ENCODE data around the gene APBA2. TPM values are rescaled to one million over a fixed set of nuclear protein-coding genes. Genes with fewer than 3 reads are reported as not detected.

The APBA2 gene
- total RNA-seq, 2 experiments from 2014 or later: not detected

GRCh38 chr15:28881170-28881569, 4.6 kb upstream of the APBA2 start:
- Histone ChIP-seq H3K36me3 (ENCODE audit: insufficient read depth, low read length) (no peaks in the 10 kb centered on the region), H3K4me3 (ENCODE audit: low read depth, low read length, poor library complexity, severe bottlenecking) (no peak overlapping the region), H3K4me2 (ENCODE audit: low read length) (no peak overlapping the region), H4K20me1 (ENCODE audit: insufficient read depth, low read length) (no peaks in the 10 kb centered on the region), H3K27ac (ENCODE audit: low read depth, low read length, poor library complexity, severe bottlenecking) (no peak overlapping the region), H3K4me1 (ENCODE audit: insufficient read depth, low read length, poor library complexity, severe bottlenecking) (no peaks in the 10 kb centered on the region), H3K79me2 (ENCODE audit: insufficient read depth, low read depth, low read length) (no peaks in the 10 kb centered on the region), H2AFZ (ENCODE audit: low read length) (no peak overlapping the region), H3K9me2 (ENCODE audit: insufficient read depth, low read length) (no peaks in the 10 kb centered on the region), H3K9me3 (ENCODE audit: low read length) (no peaks in the 10 kb centered on the region)
- intact Hi-C loops (cut with micrococcal nuclease; ENCODE audit: unreplicated experiment): no loop called here
- BruUV-seq (replicated peaks): no TSS peak
- TF ChIP-seq, protein P1, sequence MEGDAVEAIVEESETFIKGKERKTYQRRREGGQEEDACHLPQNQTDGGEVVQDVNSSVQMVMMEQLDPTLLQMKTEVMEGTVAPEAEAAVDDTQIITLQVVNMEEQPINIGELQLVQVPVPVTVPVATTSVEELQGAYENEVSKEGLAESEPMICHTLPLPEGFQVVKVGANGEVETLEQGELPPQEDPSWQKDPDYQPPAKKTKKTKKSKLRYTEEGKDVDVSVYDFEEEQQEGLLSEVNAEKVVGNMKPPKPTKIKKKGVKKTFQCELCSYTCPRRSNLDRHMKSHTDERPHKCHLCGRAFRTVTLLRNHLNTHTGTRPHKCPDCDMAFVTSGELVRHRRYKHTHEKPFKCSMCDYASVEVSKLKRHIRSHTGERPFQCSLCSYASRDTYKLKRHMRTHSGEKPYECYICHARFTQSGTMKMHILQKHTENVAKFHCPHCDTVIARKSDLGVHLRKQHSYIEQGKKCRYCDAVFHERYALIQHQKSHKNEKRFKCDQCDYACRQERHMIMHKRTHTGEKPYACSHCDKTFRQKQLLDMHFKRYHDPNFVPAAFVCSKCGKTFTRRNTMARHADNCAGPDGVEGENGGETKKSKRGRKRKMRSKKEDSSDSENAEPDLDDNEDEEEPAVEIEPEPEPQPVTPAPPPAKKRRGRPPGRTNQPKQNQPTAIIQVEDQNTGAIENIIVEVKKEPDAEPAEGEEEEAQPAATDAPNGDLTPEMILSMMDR (conservative IDR thresholded peaks at IDR 0.05; ENCODE audit: low read length): no peak
- TF ChIP-seq EZH2phosphoT487 (IDR thresholded peaks at IDR 0.05; ENCODE audit: borderline replicate concordance, low read depth, low read length): no peak
- ChIA-PET POLR2A (no interaction called here), CTCF (ENCODE audit: unreplicated experiment) (no interaction called here)
- no peak for DNase-seq (ENCODE audit: low spot score)

- H3K27ac ChIP-seq (ENCODE audit: low read depth, low read length, poor library complexity, severe bottlenecking): no peak overlapping the region
- no peaks in the 10 kb centered on the region for H4K20me1 ChIP-seq (ENCODE audit: insufficient read depth, low read length)
- no peaks in the 10 kb centered on the region for H3K9me3 ChIP-seq (ENCODE audit: low read length)
- BruUV-seq (replicated peaks): no TSS peak
- ChIA-PET CTCF (ENCODE audit: unreplicated experiment) (no interaction called here), POLR2A (no interaction called here)
- no peaks in the 10 kb centered on the region for H3K9me2 ChIP-seq (ENCODE audit: insufficient read depth, low read length)
- H3K36me3 ChIP-seq (ENCODE audit: insufficient read depth, low read length): no peaks in the 10 kb centered on the region
- H3K4me3 ChIP-seq (ENCODE audit: low read depth, low read length, poor library complexity, severe bottlenecking): no peak overlapping the region
- no peak for DNase-seq (ENCODE audit: low spot score)
- no peaks in the 10 kb centered on the region for H3K4me1 ChIP-seq (ENCODE audit: insufficient read depth, low read length, poor library complexity, severe bottlenecking)
- no peak overlapping the region for H2AFZ ChIP-seq (ENCODE audit: low read length)
- H3K79me2 ChIP-seq (ENCODE audit: insufficient read depth, low read depth, low read length): no peaks in the 10 kb centered on the region
- TF ChIP-seq EZH2phosphoT487 (IDR thresholded peaks at IDR 0.05; ENCODE audit: borderline replicate concordance, low read depth, low read length): no peak
- TF ChIP-seq, protein P1 (conservative IDR thresholded peaks at IDR 0.05; ENCODE audit: low read length): no peak
- H3K4me2 ChIP-seq (ENCODE audit: low read length): no peak overlapping the region
- intact Hi-C loops (cut with micrococcal nuclease; ENCODE audit: unreplicated experiment): no loop called here
Measured at GRCh38 chr15:28881600-28881999, 4.2 kb upstream of the APBA2 start.

GRCh38 chr15:28884151-28884940, 1.4 kb upstream of the APBA2 start:
- Histone ChIP-seq H3K4me2 (ENCODE audit: low read length) (no peak overlapping the region), H3K4me1 (ENCODE audit: insufficient read depth, low read length, poor library complexity, severe bottlenecking) (no peaks in the 10 kb centered on the region), H3K36me3 (ENCODE audit: insufficient read depth, low read length) (no peaks in the 10 kb centered on the region), H4K20me1 (ENCODE audit: insufficient read depth, low read length) (no peaks in the 10 kb centered on the region), H3K9me3 (ENCODE audit: low read length) (no peaks in the 10 kb centered on the region), H3K9me2 (ENCODE audit: insufficient read depth, low read length) (no peaks in the 10 kb centered on the region), H3K4me3 (ENCODE audit: low read depth, low read length, poor library complexity, severe bottlenecking) (no peak overlapping the region), H2AFZ (ENCODE audit: low read length) (no peak overlapping the region), H3K27ac (ENCODE audit: low read depth, low read length, poor library complexity, severe bottlenecking) (no peak overlapping the region), H3K79me2 (ENCODE audit: insufficient read depth, low read depth, low read length) (no peaks in the 10 kb centered on the region)
- ChIA-PET CTCF (ENCODE audit: unreplicated experiment) (no interaction called here), POLR2A (interaction anchor here (0.6 kb wide), 1 partner anchor 25 kb away, joined by 4 read pairs; no protein-coding TSS in a partner anchor)
- BruUV-seq (replicated peaks): no TSS peak
- intact Hi-C loops (cut with micrococcal nuclease; ENCODE audit: unreplicated experiment): no loop called here
- TF ChIP-seq, protein P1 (conservative IDR thresholded peaks at IDR 0.05; ENCODE audit: low read length): no peak
- no peak for TF ChIP-seq EZH2phosphoT487 (IDR thresholded peaks at IDR 0.05; ENCODE audit: borderline replicate concordance, low read depth, low read length)
- DNase-seq (ENCODE audit: low spot score): no peak

Measured in OCI-LY7 (cell line).